Small intestine (tissue), 7 donors: ENCODE data around the gene LTA. TPM values are rescaled to one million over a fixed set of nuclear protein-coding genes. Genes with fewer than 3 reads are reported as not detected.

Source experiments
- DNase-seq, 2 donors: peaks; one replicate each; pipeline versions ENCODE4 v3.0.0 to v3.0.0-alpha.2; 2013
- FAIRE-seq: peaks from 2 replicates; lab custom pipeline; 2012; peaks lifted over from hg19 to GRCh38; lab: Jason Lieb, UNC
- H3K27ac ChIP-seq, 3 donors: one replicate each; pipeline ENCODE4 v1.5.1; 2013; ENCODE audit warnings: low read length in 2 of 3, mild to moderate bottlenecking in 2 of 3, control low read depth in 1 of 3, inconsistent platforms in 1 of 3, low read depth in 1 of 3, moderate library complexity in 1 of 3
- H3K27me3 ChIP-seq, 3 donors: one replicate each; pipeline ENCODE4 v1.6.1; 2013; ENCODE audit warnings: low read length in 3 of 3, inconsistent platforms in 1 of 3; ENCODE audit not compliant: control insufficient read depth in 3 of 3, insufficient read depth in 3 of 3
- H3K36me3 ChIP-seq, 3 donors: one replicate each; pipeline ENCODE4 v1.6.1; 2013; ENCODE audit warnings: low read length in 3 of 3, inconsistent platforms in 1 of 3, low read depth in 1 of 3, mild to moderate bottlenecking in 1 of 3, moderate library complexity in 1 of 3; ENCODE audit not compliant: control insufficient read depth in 3 of 3, insufficient read depth in 2 of 3
- H3K4me1 ChIP-seq, 3 donors: one replicate each; pipeline ENCODE4 v1.6.1; 2013; ENCODE audit warnings: low read length in 2 of 3, inconsistent platforms in 1 of 3, low read depth in 1 of 3, mild to moderate bottlenecking in 1 of 3, moderate library complexity in 1 of 3; ENCODE audit not compliant: control insufficient read depth in 3 of 3, insufficient read depth in 2 of 3
- H3K4me3 ChIP-seq, 3 donors: one replicate each; pipeline ENCODE4 v1.5.1; 2013; ENCODE audit warnings: low read length in 3 of 3, control low read depth in 1 of 3, inconsistent platforms in 1 of 3, low read depth in 1 of 3, mild to moderate bottlenecking in 1 of 3, moderate library complexity in 1 of 3
- H3K9me3 ChIP-seq, 2 donors: one replicate each; pipeline ENCODE4 v1.6.1; 2013; ENCODE audit warnings: low read depth in 1 of 2, low read length in 1 of 2; ENCODE audit not compliant: control insufficient read depth in 2 of 2, insufficient read depth in 1 of 2
- whole genome bisulfite sequencing, 3 donors: extraction: QIAGEN DNeasy Blood & Tissue Kit; methylation state at CpG; one replicate each; pipeline ENCODE4 v1.1.7; 2013; 5-methylcytosine and 5-hydroxymethylcytosine counted together
- polyA plus RNA-seq, 4 donors: library from polyadenylated mRNA; stranded (reverse) in 3 of 4; unstranded in 1 of 4; fragments of 200-250 nt in 3 of 4; fragments of 120-200 nt in 1 of 4; gene quantifications; one replicate each; pipeline versions ENCODE4 v1.2.1 to v1.2.3, GENCODE V29; 2013
- donor health status: healthy with polysubstance abuse.
- donor health status: control.
- donor health status: control.
- donor health status: Bipolar disorder and iron deficiency.
- donor health status: healthy.

The LTA gene
- polyA plus RNA-seq, 4 donors, result 0.24 to 1.0 TPM; not detected in 2

GRCh38 chr6:31531162-31531561 is 40.9 kb upstream of the LTA start:
- Histone ChIP-seq H3K27me3 (no peaks in the 10 kb centered on the region), H3K27ac (no peak overlapping the region), H3K4me3 (no peak overlapping the region), H3K4me1 (peaks cover 0 to 7% (median 0%) of the 10 kb centered on the region in 3 donors), H3K36me3 (peaks cover 42 to 53% (median 43%) of the 10 kb centered on the region in 3 donors), H3K9me3 (no peaks in the 10 kb centered on the region)
- 88 to 95% (median 92%) methylated on average over 7 of the region's 7 CpGs for WGBS, 3 donors
- DNase-seq, result no peak
- FAIRE-seq, result no peak

GRCh38 chr6:31531771-31532643 is 40.1 kb upstream of the LTA start:
- FAIRE-seq, result no peak
- peaks cover 49 to 62% (median 50%) of the 10 kb centered on the region in 3 donors for H3K36me3 ChIP-seq
- 60 to 66% (median 62%) methylated on average over 9 of the region's 9 CpGs for WGBS, 3 donors

GRCh38 chr6:31532644-31533454 is 39.2 kb upstream of the LTA start:
- WGBS, 3 donors, result 59 to 62% (median 62%) methylated on average over 9 of the region's 9 CpGs
- peaks cover 49 to 68% (median 50%) of the 10 kb centered on the region in 3 donors for H3K36me3 ChIP-seq
- no peak for FAIRE-seq

More at GRCh38 chr6:31531771-31532643, 40.1 kb upstream of the LTA start:
- Histone ChIP-seq H3K27ac (no peak overlapping the region), H3K27me3 (no peaks in the 10 kb centered on the region), H3K4me3 (no peak overlapping the region), H3K4me1 (peaks cover 0 to 7% (median 0%) of the 10 kb centered on the region in 3 donors), H3K9me3 (no peaks in the 10 kb centered on the region)
- DNase-seq, result no peak

GRCh38 chr6:31533455-31533841 is 38.6 kb upstream of the LTA start:
- Histone ChIP-seq H3K36me3 (peaks cover 49 to 72% (median 51%) of the 10 kb centered on the region in 3 donors), H3K4me1 (peaks cover 0 to 7% (median 0%) of the 10 kb centered on the region in 3 donors), H3K27me3 (no peaks in the 10 kb centered on the region), H3K9me3 (no peaks in the 10 kb centered on the region), H3K27ac (no peak overlapping the region), H3K4me3 (no peak overlapping the region)
- 67 to 74% (median 69%) methylated on average over 1 of the region's 1 CpG for WGBS, 3 donors
- FAIRE-seq, result no peak
- DNase-seq, result no peak

More at GRCh38 chr6:31532644-31533454, 39.2 kb upstream of the LTA start:
- no peak for DNase-seq
- no peak overlapping the region for H3K4me3 ChIP-seq
- peaks cover 0 to 7% (median 0%) of the 10 kb centered on the region in 3 donors for H3K4me1 ChIP-seq
- no peak overlapping the region for H3K27ac ChIP-seq
- H3K9me3 ChIP-seq, result no peaks in the 10 kb centered on the region
- H3K27me3 ChIP-seq, result no peaks in the 10 kb centered on the region

- DNase-seq (no peak), FAIRE-seq (no peak)
- peaks cover 0 to 9% (median 0%) of the 10 kb centered on the region in 3 donors for H3K4me1 ChIP-seq
- WGBS, 3 donors, result 88 to 94% (median 92%) methylated on average over 6 of the region's 6 CpGs
- no peak overlapping the region for H3K4me3 ChIP-seq
- H3K27me3 ChIP-seq, result no peaks in the 10 kb centered on the region
- no peaks in the 10 kb centered on the region for H3K9me3 ChIP-seq
- no peak overlapping the region for H3K27ac ChIP-seq
- H3K36me3 ChIP-seq, result peaks cover 49 to 73% (median 54%) of the 10 kb centered on the region in 3 donors
Measured at GRCh38 chr6:31534011-31534410, 38.1 kb upstream of the LTA start.

GRCh38 chr6:31534521-31535040 is 37.5 kb upstream of the LTA start:
- Histone ChIP-seq H3K4me1 (peaks cover 0 to 11% (median 0%) of the 10 kb centered on the region in 3 donors), H3K9me3 (no peaks in the 10 kb centered on the region), H3K4me3 (no peak overlapping the region), H3K27me3 (no peaks in the 10 kb centered on the region), H3K27ac (no peak overlapping the region), H3K36me3 (peaks cover 51 to 74% (median 56%) of the 10 kb centered on the region in 3 donors)
- FAIRE-seq (no peak), DNase-seq (no peak)
- 90 to 91% (median 90%) methylated on average over 24 of the region's 24 CpGs for WGBS, 3 donors

- 26 to 36% (median 27%) methylated on average over 2 of the region's 2 CpGs for WGBS, 3 donors
- H3K36me3 ChIP-seq, result peaks cover 53 to 71% (median 53%) of the 10 kb centered on the region in 3 donors
- DNase-seq (no peak), FAIRE-seq (no peak)
- no peak overlapping the region for H3K27ac ChIP-seq
- no peak overlapping the region for H3K4me3 ChIP-seq
- no peaks in the 10 kb centered on the region for H3K27me3 ChIP-seq
- H3K4me1 ChIP-seq, result peaks cover 0 to 17% (median 4%) of the 10 kb centered on the region in 3 donors
- H3K9me3 ChIP-seq, result no peaks in the 10 kb centered on the region
Measured at GRCh38 chr6:31535538-31536324, 36.4 kb upstream of the LTA start.
